Lower lobe of right lung (tissue), 2 donors: ENCODE results near the gene STRIT1. TPM values are rescaled to one million over a fixed set of nuclear protein-coding genes. Genes with fewer than 3 reads are reported as not detected.
"Not testable (repeated sequence)": the region's sequence is repeated elsewhere in the genome, so short reads cannot be mapped to it uniquely, and the experiment has no call there.

Experiments
- ATAC-seq, 2 donors: fragments of 200-7000 bp; cut with Tn5 transposase; one replicate each; pipeline ENCODE4 v1.9.1; 2020 to 2022; ENCODE audit warnings: mild to moderate bottlenecking in 2 of 2, moderate library complexity in 2 of 2
- DNase-seq: peaks from one replicate; pipeline ENCODE4 v3.0.0-alpha.2; 2020
- H3K27ac ChIP-seq: fragments of 200-600 bp; one replicate; pipeline ENCODE4 v1.8.0; 2022
- H3K27me3 ChIP-seq: fragments of 200-600 bp; one replicate; pipeline ENCODE4 v1.8.0; 2022; ENCODE audit warnings: low read depth
- H3K36me3 ChIP-seq: fragments of 200-600 bp; one replicate; pipeline ENCODE4 v1.8.0; 2022; ENCODE audit warnings: mild to moderate bottlenecking
- H3K4me1 ChIP-seq: fragments of 200-600 bp; one replicate; pipeline ENCODE4 v1.8.0; 2022
- H3K4me3 ChIP-seq: fragments of 200-600 bp; one replicate; pipeline ENCODE4 v1.8.0; 2022; ENCODE audit warnings: mild to moderate bottlenecking
- H3K9me3 ChIP-seq: fragments of 200-600 bp; one replicate; pipeline ENCODE4 v1.8.0; 2022
- CTCF ChIP-seq: fragments of 200-600 bp; IDR thresholded peaks from one replicate; pipeline ENCODE4 v1.8.0; 2022; ENCODE audit warnings: antibody characterized with exemption, mild to moderate bottlenecking
- intact Hi-C: fragments of 100-400 bp; cut with DNase I; formaldehyde crosslinking; loops from one replicate; pipeline ENCODE4 v1.11.0; 2022
- total RNA-seq: library from RNA; stranded (reverse); fragmentation: NEBNext Ultra II Directional; extraction: Animal tissue kit (Norgen Biotek cat#: 25700); gene quantifications from one replicate; pipeline ENCODE4 v1.2.1, GENCODE V29; 2021
- donor health status: DM: no; HTN: yes; CAD: no; lungs with severe emphysema.

Gene STRIT1
- total RNA-seq, 1 donor from 2014 or later: not detected

DNA sequence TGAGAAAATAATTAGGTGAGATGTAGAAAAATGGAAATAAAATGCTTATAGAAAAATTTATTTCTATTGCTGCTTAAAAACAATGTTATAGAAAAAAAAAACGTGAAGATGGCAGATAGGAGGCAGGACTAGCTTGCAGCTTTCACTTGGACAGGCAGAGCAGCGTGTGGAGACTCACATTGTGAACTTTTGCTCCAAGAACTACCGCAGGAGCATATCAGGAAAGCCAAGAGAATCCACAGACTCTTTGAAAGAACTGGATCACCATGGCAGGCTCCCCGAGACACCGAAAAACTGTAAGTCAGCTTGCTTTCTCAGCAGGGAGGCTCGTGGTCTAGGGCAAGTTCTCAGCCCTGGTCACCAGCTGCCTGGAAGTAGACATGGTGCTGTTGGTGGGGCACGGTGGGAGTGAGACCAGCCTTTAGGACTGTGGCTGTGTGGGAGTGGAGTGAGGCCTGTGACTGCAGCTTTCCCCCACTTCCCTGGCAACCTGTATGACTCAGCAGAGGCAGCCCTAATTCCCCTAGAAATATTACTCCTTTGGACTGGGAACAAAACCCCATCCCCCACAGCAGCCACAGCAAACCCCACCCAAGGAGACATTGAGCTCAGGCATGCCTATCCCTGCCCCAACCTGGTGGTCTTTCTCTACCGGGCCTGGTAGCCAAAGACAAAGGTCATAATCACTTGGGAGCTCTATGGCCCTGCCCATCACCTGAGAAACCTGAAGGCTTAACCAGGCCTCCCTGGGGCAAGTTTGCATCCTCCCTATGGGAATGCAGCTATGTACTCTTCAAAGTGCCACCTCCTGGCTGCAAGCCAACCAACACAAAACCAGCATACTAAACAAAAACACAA is 22.8 kb downstream of the STRIT1 start:
- TF ChIP-seq CTCF: no peak
- no peak for ATAC-seq
- H3K36me3 ChIP-seq: no peaks in the 10 kb centered on the region

DNA sequence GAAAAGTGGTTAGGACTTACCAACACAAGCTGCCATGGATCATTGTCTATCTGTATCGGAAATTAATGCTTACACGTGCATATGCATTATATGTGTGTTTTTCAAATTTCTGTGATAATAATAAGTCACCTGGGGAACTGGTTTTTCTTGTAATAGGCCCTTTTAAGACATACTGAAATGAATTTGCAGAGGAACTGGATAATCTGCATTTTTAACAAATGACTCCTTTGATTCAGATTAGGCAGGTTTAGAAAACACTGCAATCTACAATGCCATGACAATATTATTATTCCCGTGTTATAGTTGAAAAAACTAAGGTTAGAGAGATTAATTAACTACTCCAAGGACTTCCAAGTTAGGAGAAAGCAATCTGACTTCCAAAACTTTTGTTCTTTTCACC is 23.4 kb downstream of the STRIT1 start:
- Histone ChIP-seq H3K4me3 (no peak overlapping the region), H3K27me3 (no peaks in the 10 kb centered on the region), H3K4me1 (no peaks in the 10 kb centered on the region), H3K27ac (no peak overlapping the region), H3K36me3 (no peaks in the 10 kb centered on the region), H3K9me3 (no peaks in the 10 kb centered on the region)
- no peak for DNase-seq
- no peak for ATAC-seq
- intact Hi-C loops: no loop called here
- TF ChIP-seq CTCF: no peak

More for the DNA sequence above, 22.8 kb downstream of the STRIT1 start:
- H3K9me3 ChIP-seq: no peaks in the 10 kb centered on the region
- DNase-seq: no peak
- intact Hi-C loops: no loop called here
- H3K27me3 ChIP-seq: no peaks in the 10 kb centered on the region
- no peak overlapping the region for H3K4me3 ChIP-seq
- no peak overlapping the region for H3K27ac ChIP-seq
- no peaks in the 10 kb centered on the region for H3K4me1 ChIP-seq

DNA sequence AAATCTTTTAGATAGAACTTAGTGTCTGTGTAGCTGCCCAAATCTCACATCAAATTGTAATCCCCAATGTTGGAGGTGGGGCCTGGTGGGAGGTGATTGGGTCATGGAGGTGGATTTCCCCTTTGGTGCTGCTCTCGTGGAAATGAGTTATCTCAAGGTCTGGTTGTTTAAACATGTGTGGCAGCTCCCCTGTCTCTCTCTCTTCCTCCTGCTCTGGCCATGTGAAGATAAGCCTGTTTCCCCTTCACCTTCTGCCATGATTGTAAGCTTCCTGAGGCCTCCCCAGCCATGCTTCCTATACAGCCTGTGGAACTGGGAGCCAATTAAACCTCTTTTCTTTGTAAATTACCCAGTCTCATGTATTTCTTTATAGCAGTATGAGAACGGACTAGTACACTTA is 30.6 kb downstream of the STRIT1 start:
- H3K27me3 ChIP-seq, H3K9me3 ChIP-seq, DNase-seq, intact Hi-C loops, H3K27ac ChIP-seq, H3K36me3 ChIP-seq, H3K4me1 ChIP-seq, ATAC-seq, H3K4me3 ChIP-seq: not testable (repeated sequence)

GRCh38 chr3:155262295-155262694 is 31.2 kb downstream of the STRIT1 start:
- Histone ChIP-seq H3K27ac (no peak overlapping the region), H3K36me3 (no peaks in the 10 kb centered on the region), H3K9me3 (no peaks in the 10 kb centered on the region), H3K4me1 (no peaks in the 10 kb centered on the region), H3K4me3 (no peak overlapping the region), H3K27me3 (no peaks in the 10 kb centered on the region)
- DNase-seq (no peak), ATAC-seq (no peak)
- no peak for TF ChIP-seq CTCF
- intact Hi-C loops: no loop called here

DNA sequence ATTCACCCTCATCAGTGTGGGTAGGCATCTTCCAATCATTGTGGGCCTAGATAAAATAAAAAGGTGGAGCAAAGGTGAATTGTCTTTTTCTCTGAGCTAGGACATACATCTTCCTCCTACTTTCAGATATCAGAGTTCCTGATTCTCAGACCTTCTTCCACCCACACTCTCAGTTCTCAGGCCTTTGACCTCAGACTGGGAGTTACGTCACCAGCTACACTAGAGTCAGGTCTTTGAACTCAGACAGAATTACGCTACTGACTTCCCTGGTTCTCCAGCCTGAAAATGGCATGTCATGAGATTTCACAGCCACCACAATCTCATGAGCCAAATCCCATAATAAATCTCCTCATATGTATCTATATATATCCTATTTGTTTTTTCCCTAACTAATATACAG is 39.0 kb downstream of the STRIT1 start:
- peaks cover 5% of the 10 kb centered on the region for H3K9me3 ChIP-seq
- no peaks in the 10 kb centered on the region for H3K36me3 ChIP-seq
- intact Hi-C loops: no loop called here
- H3K27me3 ChIP-seq: no peaks in the 10 kb centered on the region
- no peak overlapping the region for H3K27ac ChIP-seq
- peak; percentile 43 to 51 for ATAC-seq
- H3K4me1 ChIP-seq: no peaks in the 10 kb centered on the region
- no peak for DNase-seq
- TF ChIP-seq CTCF: no peak
- H3K4me3 ChIP-seq: no peak overlapping the region

GRCh38 chr3:155252535-155252934 is 40.9 kb downstream of the STRIT1 start:
- Histone ChIP-seq H3K4me3 (no peak overlapping the region), H3K4me1 (no peaks in the 10 kb centered on the region), H3K9me3 (peaks cover 5% of the 10 kb centered on the region), H3K36me3 (no peaks in the 10 kb centered on the region), H3K27ac (no peak overlapping the region), H3K27me3 (no peaks in the 10 kb centered on the region)
- DNase-seq: no peak
- TF ChIP-seq CTCF: no peak
- intact Hi-C loops: no loop called here
- ATAC-seq: no peak
